ENCODE measurements around the gene RGSL1.

Gene RGSL1

DNA sequence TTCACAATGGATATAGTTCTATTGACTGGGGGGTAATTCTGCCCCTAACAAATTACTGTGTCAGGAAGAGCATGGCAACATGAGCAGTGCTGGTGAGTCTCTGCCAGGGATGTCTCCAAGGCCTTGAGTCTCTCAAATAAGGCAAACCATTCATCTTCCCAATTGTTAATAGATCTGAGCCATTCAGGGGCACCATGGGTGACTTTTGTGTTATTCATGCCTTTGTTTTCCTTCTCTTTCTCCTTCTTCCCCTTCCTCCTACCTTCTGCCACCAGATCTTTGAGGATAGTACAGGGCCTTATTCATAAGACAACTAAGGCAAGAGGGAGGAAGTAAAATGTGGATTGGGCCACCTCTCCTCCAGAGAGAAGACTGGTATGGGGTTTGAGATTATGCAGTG, at the start of gene RGSL1:
TSS of gene RGSL1 (plus strand) at position 60 of the 400 bp plus-strand sequence. CDS start at position 80, 20 bp downstream.
- no peak for DNase-seq

DNA sequence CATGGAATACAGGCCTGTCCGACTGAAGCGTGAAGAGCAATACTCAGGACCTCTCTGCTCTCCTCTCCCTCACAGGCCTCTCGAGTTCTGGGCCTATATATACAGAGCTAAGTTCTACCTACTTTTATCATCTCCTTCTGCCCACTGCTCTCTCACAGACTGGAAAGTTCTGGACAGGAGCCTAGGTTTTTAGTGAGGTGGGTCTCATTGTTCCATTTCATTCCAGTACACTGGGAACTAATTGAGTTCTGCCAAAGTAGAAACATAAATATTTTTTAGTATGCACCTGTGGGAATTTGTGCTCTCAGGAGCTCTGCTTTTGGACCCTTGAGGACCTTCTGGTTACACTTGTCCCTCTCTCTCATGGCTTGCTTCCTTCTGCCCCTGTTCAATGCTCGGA, 49.4 kb upstream of the RGSL1 start, which contains the start of gene TEDDM1:
TSS of gene TEDDM1 (minus strand) at position 101 of the 400 bp plus-strand sequence. CDS start 182 bp downstream, outside the sequence.
- DNase-seq = no peak

DNA sequence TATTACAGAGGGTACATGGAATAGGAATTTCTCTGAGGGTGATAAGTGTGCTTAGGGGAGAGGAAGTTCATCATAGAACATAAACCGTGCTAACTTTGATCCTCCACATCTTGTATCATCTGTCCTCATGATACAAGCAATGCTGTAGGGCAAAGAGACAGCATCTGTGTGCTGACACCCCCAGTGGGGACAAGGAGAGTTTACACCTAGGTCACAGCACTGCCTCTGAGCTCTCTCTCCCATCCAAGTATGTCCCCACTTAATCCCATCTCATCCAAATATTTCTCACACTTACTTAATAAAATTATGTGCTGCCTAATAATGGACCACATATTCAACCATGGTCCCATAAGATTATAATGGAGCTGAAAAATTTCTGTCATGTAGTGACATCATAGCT, 45.2 kb upstream of the RGSL1 start:
- DNase-seq = no peak

- no peak for DNase-seq
Measured at GRCh38 chr1:182405578-182405977, 44.4 kb upstream of the RGSL1 start.

DNA sequence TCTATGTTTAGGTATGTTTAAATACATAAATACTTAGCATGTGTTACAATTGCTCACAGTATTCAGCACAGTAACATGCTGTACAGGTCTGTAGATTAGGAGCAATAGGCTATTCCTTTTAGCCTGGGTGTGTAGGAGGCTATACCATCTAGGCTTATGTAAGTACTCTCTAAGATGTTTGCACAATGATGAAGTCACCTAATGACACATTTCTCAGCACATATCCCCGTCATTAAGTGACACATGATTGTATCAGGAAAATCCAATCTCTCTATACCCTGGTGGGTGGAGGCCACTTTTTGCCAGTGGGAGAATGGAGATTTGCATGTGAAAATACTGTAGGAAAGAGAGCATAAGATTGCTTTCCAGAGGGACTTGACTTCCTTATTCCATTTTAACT, 43.9 kb upstream of the RGSL1 start:
- DNase-seq = no peak

DNA sequence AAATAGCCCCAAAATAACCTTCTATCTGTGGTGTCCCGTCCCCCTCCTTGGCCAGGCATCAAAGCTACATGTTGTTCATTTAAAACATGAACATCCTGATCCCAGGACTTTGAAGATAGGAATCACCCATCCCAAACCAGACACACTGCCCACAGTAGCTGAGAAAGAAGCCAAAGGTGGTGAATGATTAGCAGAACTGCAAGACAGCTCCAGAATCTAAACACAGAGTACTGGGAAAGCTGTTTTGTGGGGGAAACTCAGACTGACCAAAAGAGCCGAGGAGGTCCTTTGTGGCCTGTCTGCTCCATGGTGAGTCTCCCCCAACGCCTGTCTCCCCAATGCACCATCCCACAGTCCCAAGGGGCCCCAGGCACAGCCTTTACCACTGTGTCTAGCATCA, 42.2 kb upstream of the RGSL1 start:
- no peak for DNase-seq

- DNase-seq = no peak
Measured at GRCh38 chr1:182408435-182409075, 41.4 kb upstream of the RGSL1 start.

- DNase-seq = no peak
Measured at GRCh38 chr1:182410138-182410537, 39.8 kb upstream of the RGSL1 start.

GRCh38 chr1:182410620-182411273, 39.2 kb upstream of the RGSL1 start:
- DNase-seq = no peak

- no peak for DNase-seq
Measured at GRCh38 chr1:182413486-182413885, 36.5 kb upstream of the RGSL1 start.

- DNase-seq = no peak
Measured at GRCh38 chr1:182413969-182414368, 36.0 kb upstream of the RGSL1 start.

GRCh38 chr1:182415789-182416188, 34.2 kb upstream of the RGSL1 start:
- no peak for DNase-seq

DNA sequence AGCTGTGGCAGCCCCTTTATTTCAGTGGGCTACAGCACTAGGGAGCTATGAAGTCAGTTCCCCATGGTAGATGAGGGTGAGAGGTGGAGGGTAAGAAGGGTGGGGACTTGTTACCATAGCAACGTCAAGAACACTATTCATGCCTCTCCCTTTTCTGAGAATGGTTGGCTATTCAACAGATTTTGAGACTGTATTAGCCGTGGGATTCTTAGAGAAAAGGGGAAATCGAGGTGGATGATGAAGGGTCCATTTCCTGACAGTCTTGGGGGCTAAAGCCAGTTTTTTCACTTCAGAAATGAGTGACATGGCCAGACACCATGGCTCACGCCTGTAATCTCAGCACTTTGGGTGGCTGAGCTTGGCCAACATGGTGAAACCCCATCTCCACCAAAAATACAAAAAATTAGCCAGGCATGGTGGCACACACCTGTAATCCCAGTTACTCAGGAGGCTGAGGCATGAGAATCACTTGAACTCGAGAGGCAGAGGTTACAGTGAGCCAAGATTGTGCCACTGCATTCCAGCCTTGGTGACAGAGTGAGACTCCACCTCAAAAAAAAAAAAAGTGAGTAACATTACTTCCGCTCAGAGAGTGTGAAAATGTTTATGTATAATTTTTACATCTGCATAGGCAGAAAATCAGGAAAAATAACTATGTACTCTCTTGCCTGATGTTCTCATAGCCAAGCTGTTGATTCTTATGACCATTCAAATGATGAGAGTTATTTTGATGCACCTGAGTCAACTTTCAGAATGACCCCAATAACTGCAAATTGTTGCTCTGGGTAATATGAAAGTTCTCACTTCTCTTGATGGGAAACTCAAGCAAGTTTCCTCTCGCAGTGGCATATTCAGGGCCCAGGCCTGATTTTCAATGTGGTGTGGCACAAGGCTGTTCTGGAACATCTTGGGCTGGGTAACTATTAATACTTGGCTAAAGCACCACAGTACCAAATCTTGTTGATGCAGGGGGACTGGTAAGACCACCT, 23.2 kb upstream of the RGSL1 start:
- DNase-seq = no peak

GRCh38 chr1:182428043-182428442, 21.9 kb upstream of the RGSL1 start:
- no peak for DNase-seq

- no peak for DNase-seq
Measured at GRCh38 chr1:182430263-182431068, 19.5 kb upstream of the RGSL1 start.

DNA sequence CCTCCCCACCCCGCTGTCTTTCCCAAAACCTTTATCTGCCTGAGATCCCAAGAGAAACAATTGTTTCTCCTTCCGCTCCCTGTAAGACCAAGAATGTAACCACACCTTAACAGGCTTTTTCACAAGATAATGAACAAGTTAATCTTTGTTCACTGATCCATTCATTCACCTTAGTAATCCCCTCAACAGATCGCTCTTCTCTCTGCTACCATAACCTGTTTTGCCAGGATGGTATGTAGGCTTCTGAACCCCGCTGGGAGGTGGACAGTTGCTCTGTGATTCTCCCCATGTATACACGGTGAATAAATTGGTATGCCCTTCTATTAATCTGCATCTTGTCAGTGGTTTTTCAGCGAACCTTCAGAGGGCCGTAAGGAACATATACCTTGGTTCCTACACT, 18.7 kb upstream of the RGSL1 start:
- DNase-seq = no peak

DNA sequence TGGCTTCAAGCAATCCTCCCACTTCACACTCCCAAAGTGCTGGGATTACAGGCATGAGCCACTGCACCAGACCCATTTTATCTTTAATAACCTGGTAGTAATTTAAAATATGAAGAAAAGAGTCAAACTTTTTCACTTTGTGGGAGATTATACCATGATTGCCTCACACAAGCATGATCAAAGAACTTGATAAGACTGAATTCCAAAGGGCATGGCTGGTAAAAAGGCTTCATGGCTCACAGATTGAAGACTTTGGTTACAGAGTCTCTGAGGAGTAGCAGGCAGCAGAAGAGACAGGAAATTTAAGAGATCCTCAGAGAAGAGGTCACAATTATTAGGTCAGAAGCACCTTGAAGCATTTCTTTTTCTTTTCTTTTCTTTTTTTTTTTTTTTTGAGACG, 16.4 kb upstream of the RGSL1 start:
- no peak for DNase-seq

DNA sequence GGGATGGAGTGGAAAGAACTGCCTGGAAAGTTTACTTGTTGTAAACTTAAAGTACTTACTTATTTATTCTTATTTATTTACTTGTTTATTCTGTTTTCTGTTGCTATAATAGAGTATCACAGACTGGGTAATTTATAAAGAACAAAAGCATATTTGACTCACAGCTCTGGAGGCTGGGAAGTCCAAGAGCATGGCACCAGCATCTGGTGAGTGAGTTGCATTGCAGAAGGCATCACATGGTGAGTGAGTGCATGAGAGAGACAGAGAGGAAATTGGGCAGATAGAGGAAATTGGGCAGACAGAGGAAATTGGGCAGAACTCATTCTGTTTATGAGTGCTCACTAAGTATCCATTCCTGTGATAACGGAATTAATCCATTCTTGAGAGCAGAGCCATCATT, 11.6 kb upstream of the RGSL1 start:
- DNase-seq = no peak

DNA sequence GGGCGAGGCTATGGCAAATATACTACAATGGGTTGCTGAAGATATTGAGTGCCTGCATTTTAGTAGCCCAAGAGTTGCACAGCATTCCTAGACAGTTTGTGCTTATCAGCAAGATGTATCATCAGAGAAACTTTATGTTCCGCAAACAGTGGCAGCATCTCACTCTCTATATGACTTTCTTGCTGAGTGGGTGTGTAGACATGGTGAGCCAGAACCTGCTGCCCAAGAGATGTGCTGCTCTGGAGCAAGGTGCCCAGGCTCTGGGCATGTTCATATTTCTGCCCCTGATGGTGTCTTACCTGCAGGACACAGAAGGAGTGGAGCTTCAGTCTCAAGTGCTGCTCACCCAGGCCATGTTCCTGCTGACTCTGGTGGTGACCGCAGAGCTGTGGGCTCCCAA, 8.2 kb upstream of the RGSL1 start:
- no peak for DNase-seq

DNA sequence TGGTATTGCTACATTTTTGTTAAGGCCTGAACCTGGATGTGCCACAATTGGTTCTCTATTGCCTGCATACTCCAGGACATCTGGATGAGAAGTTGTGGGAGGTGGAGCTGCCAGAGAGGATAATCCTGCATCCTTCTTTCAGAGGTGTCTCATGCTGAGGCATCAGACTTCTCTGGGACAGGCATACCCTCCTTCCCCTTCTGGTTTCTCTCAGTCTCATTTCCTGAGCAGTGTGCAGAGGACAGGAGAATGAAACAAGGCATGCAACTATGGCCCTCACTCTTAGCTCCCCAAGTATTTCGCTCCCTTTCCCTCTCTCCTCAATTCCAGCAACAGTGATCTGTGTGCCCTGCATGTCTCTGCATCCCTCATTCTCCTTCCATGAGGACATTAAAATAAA, 7.6 kb upstream of the RGSL1 start:
- no peak for DNase-seq

- DNase-seq = no peak
Measured at GRCh38 chr1:182444497-182444896, 5.4 kb upstream of the RGSL1 start.

DNA sequence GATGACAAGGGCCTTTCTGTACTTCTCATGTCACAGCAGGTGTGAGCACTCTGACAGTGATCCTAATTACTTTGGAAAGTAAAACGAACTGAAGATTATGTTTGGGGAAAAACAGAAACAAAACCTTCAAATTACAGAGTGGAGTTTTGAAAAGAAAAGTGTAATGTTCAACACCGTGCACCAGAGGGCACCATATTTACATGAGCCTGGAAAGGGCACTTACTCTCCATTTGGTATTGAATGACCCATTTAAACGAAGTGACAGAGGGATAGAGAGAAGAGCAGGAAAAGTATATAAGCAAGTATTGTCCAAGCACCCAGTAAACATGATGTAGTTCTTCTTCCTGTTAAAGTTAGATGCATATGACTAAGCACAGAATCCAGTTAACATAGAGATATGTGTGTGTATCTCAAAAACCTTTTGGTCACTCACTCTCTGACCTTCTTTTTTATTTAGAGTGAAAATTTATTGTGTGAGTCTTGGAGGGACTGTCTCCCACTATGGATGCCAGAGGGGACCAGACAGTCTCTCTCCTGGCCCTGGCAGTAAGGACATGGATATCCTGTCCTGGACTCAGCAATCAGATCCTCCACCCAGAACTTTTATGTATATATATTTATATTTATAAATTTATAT, 3.8 kb upstream of the RGSL1 start:
- DNase-seq = peak; percentile 72
